ENCODE measurements around the gene CD209. TPM values are rescaled to one million over a fixed set of nuclear protein-coding genes. Genes with fewer than 3 reads are reported as not detected.
"Not testable (repeated sequence)": the region's sequence is repeated elsewhere in the genome, so short reads cannot be mapped to it uniquely, and the experiment has no call there.

Gene CD209
- total RNA-seq, 1 donor, result not detected

DNA sequence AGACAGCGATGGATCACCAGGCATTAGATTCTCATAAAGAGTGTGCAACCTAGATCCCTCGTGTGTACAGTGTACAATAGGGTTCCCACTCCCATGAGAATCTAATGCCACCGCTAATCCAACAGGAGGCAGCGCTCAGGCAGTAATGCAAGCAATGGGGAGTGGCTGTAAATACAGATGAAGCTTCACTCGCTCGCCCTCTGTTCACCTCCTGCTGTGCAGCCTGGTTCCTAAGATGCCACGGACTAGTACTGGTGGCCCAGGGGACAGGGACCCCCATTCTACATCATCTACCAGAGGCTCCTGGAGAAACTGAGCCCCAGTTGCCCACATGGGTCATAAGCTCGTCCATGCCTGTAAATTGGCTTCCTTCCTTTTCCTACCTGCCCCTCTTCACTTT is 23.7 kb upstream of the CD209 start:
- TF ChIP-seq, protein P1, sequence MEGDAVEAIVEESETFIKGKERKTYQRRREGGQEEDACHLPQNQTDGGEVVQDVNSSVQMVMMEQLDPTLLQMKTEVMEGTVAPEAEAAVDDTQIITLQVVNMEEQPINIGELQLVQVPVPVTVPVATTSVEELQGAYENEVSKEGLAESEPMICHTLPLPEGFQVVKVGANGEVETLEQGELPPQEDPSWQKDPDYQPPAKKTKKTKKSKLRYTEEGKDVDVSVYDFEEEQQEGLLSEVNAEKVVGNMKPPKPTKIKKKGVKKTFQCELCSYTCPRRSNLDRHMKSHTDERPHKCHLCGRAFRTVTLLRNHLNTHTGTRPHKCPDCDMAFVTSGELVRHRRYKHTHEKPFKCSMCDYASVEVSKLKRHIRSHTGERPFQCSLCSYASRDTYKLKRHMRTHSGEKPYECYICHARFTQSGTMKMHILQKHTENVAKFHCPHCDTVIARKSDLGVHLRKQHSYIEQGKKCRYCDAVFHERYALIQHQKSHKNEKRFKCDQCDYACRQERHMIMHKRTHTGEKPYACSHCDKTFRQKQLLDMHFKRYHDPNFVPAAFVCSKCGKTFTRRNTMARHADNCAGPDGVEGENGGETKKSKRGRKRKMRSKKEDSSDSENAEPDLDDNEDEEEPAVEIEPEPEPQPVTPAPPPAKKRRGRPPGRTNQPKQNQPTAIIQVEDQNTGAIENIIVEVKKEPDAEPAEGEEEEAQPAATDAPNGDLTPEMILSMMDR (IDR thresholded peaks at IDR 0.05; ENCODE audit: insufficient read depth, low read depth, low read length), result no peak
- H3K4me3 ChIP-seq (ENCODE audit: low read depth, low read length), result no peak overlapping the region
- DNase-seq (ENCODE audit: low read depth), result no peak

DNA sequence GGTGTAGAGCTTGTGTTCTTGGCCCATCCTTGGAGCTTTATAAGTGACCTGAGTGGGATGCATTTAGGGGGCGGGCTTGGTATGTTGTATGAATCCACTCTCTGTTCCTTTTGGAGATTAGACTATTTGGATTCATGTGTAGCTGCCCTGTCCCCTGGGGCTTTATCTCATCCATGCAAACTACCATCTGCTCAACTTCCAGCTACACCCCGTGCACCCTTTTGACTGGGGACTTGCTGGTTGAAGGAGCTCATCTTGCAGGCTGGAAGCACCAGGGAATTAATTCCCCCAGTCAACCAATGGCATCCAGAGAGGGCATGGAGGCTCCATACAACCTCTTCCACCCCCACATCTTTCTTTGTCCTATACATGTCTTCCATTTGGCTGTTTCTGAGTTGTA is 21.8 kb upstream of the CD209 start:
- no peak for DNase-seq (ENCODE audit: low read depth)
- TF ChIP-seq, protein P1 (IDR thresholded peaks at IDR 0.05; ENCODE audit: insufficient read depth, low read depth, low read length), result no peak
- no peak overlapping the region for H3K4me3 ChIP-seq (ENCODE audit: low read depth, low read length)

DNA sequence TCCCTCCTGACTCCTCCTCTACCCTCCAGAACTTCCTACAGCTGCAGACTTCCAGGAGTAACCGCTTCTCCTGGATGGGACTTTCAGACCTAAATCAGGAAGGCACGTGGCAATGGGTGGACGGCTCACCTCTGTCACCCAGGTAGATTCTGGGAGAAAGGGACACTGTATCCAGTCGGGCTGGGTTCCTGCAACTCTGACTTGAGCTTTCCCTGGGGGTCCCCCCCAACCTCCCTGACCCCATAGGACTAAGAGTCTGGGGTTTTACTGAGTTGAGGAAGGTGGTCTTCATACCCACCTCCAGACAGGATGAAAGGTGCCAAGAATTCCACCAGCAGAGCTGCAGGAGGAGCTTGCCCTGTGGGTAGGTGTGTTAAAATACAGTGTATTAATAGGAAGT is 20.2 kb upstream of the CD209 start:
- DNase-seq (ENCODE audit: low read depth), result no peak
- TF ChIP-seq, protein P1 (IDR thresholded peaks at IDR 0.05; ENCODE audit: insufficient read depth, low read depth, low read length), result no peak

DNA sequence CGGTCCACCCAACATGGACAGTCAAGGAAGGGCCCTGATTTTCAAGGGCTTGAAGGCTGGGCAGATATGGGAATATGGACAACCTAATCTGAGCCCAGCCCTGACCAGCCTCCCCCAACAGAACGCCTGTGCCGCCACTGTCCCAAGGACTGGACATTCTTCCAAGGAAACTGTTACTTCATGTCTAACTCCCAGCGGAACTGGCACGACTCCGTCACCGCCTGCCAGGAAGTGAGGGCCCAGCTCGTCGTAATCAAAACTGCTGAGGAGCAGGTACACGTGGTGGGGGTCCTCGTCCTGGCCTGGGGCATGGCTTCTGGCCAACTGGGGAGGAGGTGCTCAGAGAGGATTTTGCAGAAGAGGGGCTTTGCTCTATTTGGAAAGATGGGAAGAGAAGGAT is 19.2 kb upstream of the CD209 start:
- H3K4me3 ChIP-seq (ENCODE audit: low read depth, low read length), result no peak overlapping the region
- TF ChIP-seq, protein P1 (IDR thresholded peaks at IDR 0.05; ENCODE audit: insufficient read depth, low read depth, low read length), result no peak
- no peak for DNase-seq (ENCODE audit: low read depth)

More for the DNA sequence above, 20.2 kb upstream of the CD209 start:
- H3K4me3 ChIP-seq (ENCODE audit: low read depth, low read length), result no peak overlapping the region

DNA sequence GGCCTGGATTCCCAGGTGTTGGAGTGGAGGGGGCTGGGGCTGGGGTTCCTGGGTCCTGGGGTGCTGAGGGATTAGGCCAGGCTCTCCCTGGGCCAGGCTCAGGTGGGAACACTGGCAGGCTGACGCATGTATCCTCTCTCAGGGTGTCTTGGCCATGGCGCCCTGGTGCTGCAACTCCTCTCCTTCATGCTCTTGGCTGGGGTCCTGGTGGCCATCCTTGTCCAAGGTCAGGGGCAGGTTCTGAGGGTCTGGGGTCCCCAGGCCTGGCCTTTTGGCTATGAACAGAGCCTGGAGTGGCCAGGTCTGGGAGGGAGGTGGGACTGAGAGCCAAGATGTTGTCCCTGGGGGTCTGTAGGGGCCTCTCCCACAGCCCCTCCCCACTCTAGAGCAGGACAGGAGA is 17.7 kb upstream of the CD209 start:
- H3K4me3 ChIP-seq (ENCODE audit: low read depth, low read length); DNase-seq (ENCODE audit: low read depth): not testable (repeated sequence)

DNA sequence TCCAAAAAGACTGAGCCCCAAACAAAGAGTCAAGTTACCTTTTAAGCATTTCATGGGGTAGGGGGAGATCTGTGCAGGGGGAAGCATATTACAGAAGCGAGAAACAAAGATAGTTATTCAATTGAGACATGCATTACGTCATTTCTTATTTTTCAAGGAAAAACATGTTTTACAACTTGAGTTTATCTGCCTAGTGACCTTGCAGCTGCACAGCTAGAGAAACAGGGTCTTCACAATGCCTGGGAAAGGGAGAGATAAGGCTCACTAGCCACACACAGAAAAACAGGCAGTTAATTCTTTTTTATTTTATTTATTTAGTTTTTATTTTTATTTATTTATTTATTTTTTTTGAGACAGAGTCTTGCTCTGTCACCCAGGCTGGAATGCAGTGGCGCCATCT is 16.8 kb upstream of the CD209 start:
- DNase-seq (ENCODE audit: low read depth); H3K4me3 ChIP-seq (ENCODE audit: low read depth, low read length): not testable (repeated sequence)

DNA sequence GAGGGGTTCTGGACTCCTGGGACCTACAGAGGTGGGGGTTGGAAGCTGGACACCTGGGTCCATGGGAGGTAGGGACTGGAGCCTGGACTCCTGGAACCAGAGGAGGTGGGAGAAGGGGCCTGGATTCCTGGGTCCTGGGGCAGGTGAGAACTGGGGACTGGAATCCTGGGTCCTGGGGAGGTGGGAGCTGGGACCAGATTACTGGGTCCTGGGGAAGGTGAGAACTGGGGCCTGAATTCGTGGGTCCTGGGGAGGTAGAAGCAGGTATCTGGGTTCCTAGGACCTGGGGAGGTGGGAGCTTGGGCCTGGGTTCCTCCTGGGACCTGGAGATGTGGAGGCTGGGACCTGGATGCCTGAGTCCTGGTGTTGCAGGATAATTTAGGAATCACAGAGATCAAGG is 16.4 kb upstream of the CD209 start:
- H3K4me3 ChIP-seq (ENCODE audit: low read depth, low read length), result no peak overlapping the region
- TF ChIP-seq, protein P1 (IDR thresholded peaks at IDR 0.05; ENCODE audit: insufficient read depth, low read depth, low read length), result no peak
- DNase-seq (ENCODE audit: low read depth), result no peak

DNA sequence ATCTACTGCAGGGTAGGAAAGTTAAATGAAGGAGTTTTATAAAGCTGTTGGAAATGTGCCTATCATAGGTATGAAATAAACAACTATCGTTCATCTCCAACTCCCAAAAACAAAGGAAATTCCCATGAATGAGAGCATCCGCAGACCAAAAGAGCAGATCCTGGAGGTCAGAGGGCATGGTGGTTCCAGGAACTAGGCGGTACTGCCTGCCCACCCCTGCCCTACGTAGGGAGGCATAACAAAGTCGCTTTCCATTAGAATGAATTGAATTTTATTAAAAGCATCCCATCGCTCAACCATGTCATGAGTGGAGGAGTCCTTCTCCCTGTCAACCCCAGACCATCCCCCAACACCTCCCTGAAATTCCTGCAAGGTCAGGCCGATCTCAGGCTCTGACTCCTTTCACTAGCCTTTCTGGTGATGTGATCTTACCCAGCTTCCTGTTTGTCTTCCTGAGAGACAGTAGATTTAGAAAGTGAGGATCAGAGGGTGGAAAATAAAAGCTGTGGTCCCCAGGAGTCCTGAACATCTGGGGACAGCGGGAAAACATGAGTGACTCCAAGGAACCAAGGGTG is 15.5 kb upstream of the CD209 start, which contains the start of gene CLEC4M:
Gene CLEC4M, plus strand, starts transcription at position 525 of the 575 bp plus-strand sequence. Its CDS starts 24 bp downstream, at position 549.
- DNase-seq (ENCODE audit: low read depth), result no peak
- TF ChIP-seq, protein P1 (IDR thresholded peaks at IDR 0.05; ENCODE audit: insufficient read depth, low read depth, low read length), result no peak
- H3K4me3 ChIP-seq (ENCODE audit: low read depth, low read length), result no peak within 1 kb of the TSS

All from fibroblast of villous mesenchyme (primary cell).